HepG2 (cell line): ENCODE results near the gene GNG3. TPM values are rescaled to one million over a fixed set of nuclear protein-coding genes. Genes with fewer than 3 reads are reported as not detected.

Experiments used
- ATF7-NPFF ChIP-seq: sonication (generic); formaldehyde crosslinking; IDR thresholded peaks from 2 replicates; pipeline ENCODE4 v1.8.1; 2023; ENCODE audit warnings: mild to moderate bottlenecking, low read depth, missing genetic modification reagents, moderate library complexity
- ISX ChIP-seq: sonication (generic); formaldehyde crosslinking; conservative IDR thresholded peaks from 2 replicates; pipeline ENCODE4 v1.5.0; 2020; ENCODE audit warnings: missing genetic modification reagents
- KLF11 ChIP-seq: IDR thresholded peaks from 2 replicates; pipeline ENCODE4 v1.6.1; 2016; ENCODE audit warnings: missing compliant biosample characterization
- MIER3 ChIP-seq: IDR thresholded peaks from 2 replicates; pipeline ENCODE4 v1.6.1; 2016; ENCODE audit warnings: missing compliant biosample characterization, borderline replicate concordance
- MXD3 ChIP-seq: IDR thresholded peaks from 2 replicates; pipeline ENCODE4 v1.6.1; 2016; ENCODE audit warnings: mild to moderate bottlenecking, missing biosample characterization, missing genetic modification reagents
- RELA ChIP-seq: sonication (generic); formaldehyde crosslinking; IDR thresholded peaks from 2 replicates; pipeline ENCODE4 v1.4.0; 2020; ENCODE audit warnings: missing genetic modification reagents
- RXRA ChIP-seq: sonication (generic); formaldehyde crosslinking; IDR thresholded peaks from 2 replicates; pipeline ENCODE4 v1.5.1; 2020; ENCODE audit warnings: missing genetic modification reagents
- SAFB2 ChIP-seq: sonication (generic); formaldehyde crosslinking; IDR thresholded peaks from 2 replicates; pipeline ENCODE4 v1.5.1; 2020; ENCODE audit warnings: missing genetic modification reagents, low read depth, mild to moderate bottlenecking, borderline replicate concordance
- STAT6 ChIP-seq: sonication (generic); formaldehyde crosslinking; IDR thresholded peaks from 2 replicates; pipeline ENCODE4 v1.4.0; 2020; ENCODE audit warnings: missing genetic modification reagents, mild to moderate bottlenecking, borderline replicate concordance
- TMF1 ChIP-seq: sonication (generic); formaldehyde crosslinking; IDR thresholded peaks from 2 replicates; pipeline ENCODE4 v1.8.1; 2022; ENCODE audit warnings: low read depth, missing genetic modification reagents
- ZNF260 ChIP-seq: sonication (generic); formaldehyde crosslinking; IDR thresholded peaks from 2 replicates; pipeline ENCODE4 v1.4.0; 2020; ENCODE audit warnings: missing genetic modification reagents, low read depth, mild to moderate bottlenecking, borderline replicate concordance
- ZNF264 ChIP-seq: sonication (generic); formaldehyde crosslinking; IDR thresholded peaks from 2 replicates; pipeline ENCODE4 v1.4.0; 2020; ENCODE audit warnings: missing genetic modification reagents
- ZNF790 ChIP-seq: sonication (generic); formaldehyde crosslinking; IDR thresholded peaks from 2 replicates; pipeline ENCODE4 v1.8.0; 2022; ENCODE audit warnings: missing genetic modification reagents, mild to moderate bottlenecking, borderline replicate concordance
- polyA plus RNA-seq, 8 experiments: library from polyadenylated mRNA; depleted of rRNA in 3 of 8; stranded (reverse) in 7 of 8; unstranded in 1 of 8; fragments of >200 nt; fragmentation: Illumina TruSeq in 4 of 8; extraction: Trizol in 4 of 8; gene quantifications; 2 replicates each; pipeline versions ENCODE4 v1.2.1 to v1.2.3, GENCODE V29; 2011 to 2016; ENCODE audit warnings: low read depth in 4 of 8, missing spikeins in 1 of 8, mixed read lengths in 1 of 8; ENCODE audit not compliant: insufficient read depth in 1 of 8
- total RNA-seq, 5 experiments: library from RNA; depleted of rRNA; stranded (reverse); fragments of >200 nt; fragmentation: Illumina TruSeq; extraction: Trizol; gene quantifications; 2 replicates each; pipeline ENCODE4 v1.2.3, GENCODE V29; 2016; ENCODE audit warnings: low read depth in 1 of 5
- TF ChIP-seq, protein P1 (sequence below): sonication (generic); formaldehyde crosslinking; IDR thresholded peaks from 2 replicates; pipeline ENCODE4 v1.8.0; 2022; ENCODE audit warnings: mild to moderate bottlenecking, missing genetic modification reagents
- TF ChIP-seq, protein P2 (sequence below): IDR thresholded peaks from 2 replicates; pipeline ENCODE4 v1.6.1; 2016
- TF ChIP-seq, protein P3 (sequence below): sonication (generic); formaldehyde crosslinking; IDR thresholded peaks from 2 replicates; pipeline ENCODE4 v1.4.0; 2020; ENCODE audit warnings: missing genetic modification reagents, borderline replicate concordance
- TF ChIP-seq, protein P4 (sequence below): sonication (generic); formaldehyde crosslinking; IDR thresholded peaks from 2 replicates; pipeline ENCODE4 v1.5.0; 2020; ENCODE audit warnings: mild to moderate bottlenecking, missing genetic modification reagents

GNG3 gene
- total and polyA plus RNA-seq, 2 of the 13 experiments (the other 11 are each of a cell fraction or from before 2014, with no cell fraction given), result not detected

- no peak; the same call in 1 of the 2 replicates for TF ChIP-seq STAT6 (CRISPR knock-in tag)
- no peak for TF ChIP-seq MIER3
- no peak for TF ChIP-seq ZNF264 (CRISPR knock-in tag)
- TF ChIP-seq KLF11 (CRISPR knock-in tag), result no peak; the same call in 1 of the 2 replicates
- TF ChIP-seq, protein P1, sequence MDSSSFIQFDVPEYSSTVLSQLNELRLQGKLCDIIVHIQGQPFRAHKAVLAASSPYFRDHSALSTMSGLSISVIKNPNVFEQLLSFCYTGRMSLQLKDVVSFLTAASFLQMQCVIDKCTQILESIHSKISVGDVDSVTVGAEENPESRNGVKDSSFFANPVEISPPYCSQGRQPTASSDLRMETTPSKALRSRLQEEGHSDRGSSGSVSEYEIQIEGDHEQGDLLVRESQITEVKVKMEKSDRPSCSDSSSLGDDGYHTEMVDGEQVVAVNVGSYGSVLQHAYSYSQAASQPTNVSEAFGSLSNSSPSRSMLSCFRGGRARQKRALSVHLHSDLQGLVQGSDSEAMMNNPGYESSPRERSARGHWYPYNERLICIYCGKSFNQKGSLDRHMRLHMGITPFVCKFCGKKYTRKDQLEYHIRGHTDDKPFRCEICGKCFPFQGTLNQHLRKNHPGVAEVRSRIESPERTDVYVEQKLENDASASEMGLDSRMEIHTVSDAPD, result no peak
- TF ChIP-seq, protein P2, sequence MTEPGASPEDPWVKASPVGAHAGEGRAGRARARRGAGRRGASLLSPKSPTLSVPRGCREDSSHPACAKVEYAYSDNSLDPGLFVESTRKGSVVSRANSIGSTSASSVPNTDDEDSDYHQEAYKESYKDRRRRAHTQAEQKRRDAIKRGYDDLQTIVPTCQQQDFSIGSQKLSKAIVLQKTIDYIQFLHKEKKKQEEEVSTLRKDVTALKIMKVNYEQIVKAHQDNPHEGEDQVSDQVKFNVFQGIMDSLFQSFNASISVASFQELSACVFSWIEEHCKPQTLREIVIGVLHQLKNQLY (CRISPR knock-in tag), result no peak
- TF ChIP-seq MXD3, result peak; percentile 89
- TF ChIP-seq ZNF260 (CRISPR knock-in tag), result no peak
- TF ChIP-seq SAFB2 (CRISPR knock-in tag), result peak; percentile 85; the same call in 1 of the 2 replicates
- peak; percentile 95; the same call in 1 of the 2 replicates for TF ChIP-seq ATF7-NPFF (CRISPR knock-in tag)
- peak; percentile 98 for TF ChIP-seq TMF1 (CRISPR knock-in tag)
- TF ChIP-seq, protein P3, sequence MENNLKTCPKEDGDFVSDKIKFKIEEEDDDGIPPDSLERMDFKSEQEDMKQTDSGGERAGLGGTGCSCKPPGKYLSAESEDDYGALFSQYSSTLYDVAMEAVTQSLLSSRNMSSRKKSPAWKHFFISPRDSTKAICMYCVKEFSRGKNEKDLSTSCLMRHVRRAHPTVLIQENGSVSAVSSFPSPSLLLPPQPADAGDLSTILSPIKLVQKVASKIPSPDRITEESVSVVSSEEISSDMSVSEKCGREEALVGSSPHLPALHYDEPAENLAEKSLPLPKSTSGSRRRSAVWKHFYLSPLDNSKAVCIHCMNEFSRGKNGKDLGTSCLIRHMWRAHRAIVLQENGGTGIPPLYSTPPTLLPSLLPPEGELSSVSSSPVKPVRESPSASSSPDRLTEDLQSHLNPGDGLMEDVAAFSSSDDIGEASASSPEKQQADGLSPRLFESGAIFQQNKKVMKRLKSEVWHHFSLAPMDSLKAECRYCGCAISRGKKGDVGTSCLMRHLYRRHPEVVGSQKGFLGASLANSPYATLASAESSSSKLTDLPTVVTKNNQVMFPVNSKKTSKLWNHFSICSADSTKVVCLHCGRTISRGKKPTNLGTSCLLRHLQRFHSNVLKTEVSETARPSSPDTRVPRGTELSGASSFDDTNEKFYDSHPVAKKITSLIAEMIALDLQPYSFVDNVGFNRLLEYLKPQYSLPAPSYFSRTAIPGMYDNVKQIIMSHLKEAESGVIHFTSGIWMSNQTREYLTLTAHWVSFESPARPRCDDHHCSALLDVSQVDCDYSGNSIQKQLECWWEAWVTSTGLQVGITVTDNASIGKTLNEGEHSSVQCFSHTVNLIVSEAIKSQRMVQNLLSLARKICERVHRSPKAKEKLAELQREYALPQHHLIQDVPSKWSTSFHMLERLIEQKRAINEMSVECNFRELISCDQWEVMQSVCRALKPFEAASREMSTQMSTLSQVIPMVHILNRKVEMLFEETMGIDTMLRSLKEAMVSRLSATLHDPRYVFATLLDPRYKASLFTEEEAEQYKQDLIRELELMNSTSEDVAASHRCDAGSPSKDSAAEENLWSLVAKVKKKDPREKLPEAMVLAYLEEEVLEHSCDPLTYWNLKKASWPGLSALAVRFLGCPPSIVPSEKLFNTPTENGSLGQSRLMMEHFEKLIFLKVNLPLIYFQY, result no peak
- TF ChIP-seq RELA (CRISPR knock-in tag), result peak; percentile 69; the same call in 1 of the 2 replicates
- TF ChIP-seq, protein P4, sequence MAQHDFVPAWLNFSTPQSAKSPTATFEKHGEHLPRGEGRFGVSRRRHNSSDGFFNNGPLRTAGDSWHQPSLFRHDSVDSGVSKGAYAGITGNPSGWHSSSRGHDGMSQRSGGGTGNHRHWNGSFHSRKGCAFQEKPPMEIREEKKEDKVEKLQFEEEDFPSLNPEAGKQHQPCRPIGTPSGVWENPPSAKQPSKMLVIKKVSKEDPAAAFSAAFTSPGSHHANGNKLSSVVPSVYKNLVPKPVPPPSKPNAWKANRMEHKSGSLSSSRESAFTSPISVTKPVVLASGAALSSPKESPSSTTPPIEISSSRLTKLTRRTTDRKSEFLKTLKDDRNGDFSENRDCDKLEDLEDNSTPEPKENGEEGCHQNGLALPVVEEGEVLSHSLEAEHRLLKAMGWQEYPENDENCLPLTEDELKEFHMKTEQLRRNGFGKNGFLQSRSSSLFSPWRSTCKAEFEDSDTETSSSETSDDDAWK (CRISPR knock-in tag), result no peak
- TF ChIP-seq ISX (CRISPR knock-in tag), result peak; percentile 95
- TF ChIP-seq RXRA, result peak; percentile 67; the same call in 1 of the 2 replicates
- peak; percentile 99; the same call in 1 of the 2 replicates for TF ChIP-seq ZNF790 (CRISPR knock-in tag)
Measured at GRCh38 chr11:62727165-62727871, 19.8 kb downstream of the GNG3 start, which contains the start of gene HNRNPUL2 (continued).
